Spleen (tissue), 11 donors: Measurements from ENCODE around the gene DLST. TPM values are rescaled to one million over a fixed set of nuclear protein-coding genes. Genes with fewer than 3 reads are reported as not detected.
A peak's percentile ranks its signal among the peaks of the same experiment; 100 is the strongest.

Experiments
- DNase-seq: peaks from one replicate; pipeline ENCODE4 v3.0.0-alpha.2; 2020
- H3K27ac ChIP-seq, 8 donors: fragments of 200-600 bp; sonication (generic) in 7 of 8; 1 replicate in 4 of 8; 2 replicates in 4 of 8; pipeline versions ENCODE4 v1.5.0 to v1.8.0; 2016 to 2021; ENCODE audit warnings: inconsistent platforms in 4 of 8, mild to moderate bottlenecking in 4 of 8, moderate library complexity in 1 of 8
- H3K27me3 ChIP-seq, 7 donors: fragments of 200-600 bp; sonication (generic) in 6 of 7; replicated peaks in 1 of 7; 1 replicate in 4 of 7; 2 replicates in 3 of 7; pipeline versions ENCODE4 v1.5.0 to v1.8.0; 2016 to 2021; ENCODE audit warnings: inconsistent platforms in 3 of 7, mild to moderate bottlenecking in 1 of 7
- H3K36me3 ChIP-seq, 6 donors: fragments of 200-600 bp; sonication (generic) in 5 of 6; 1 replicate in 4 of 6; 2 replicates in 2 of 6; pipeline versions ENCODE4 v1.5.0 to v1.8.0; 2016 to 2021; ENCODE audit warnings: inconsistent platforms in 2 of 6
- H3K4me1 ChIP-seq, 6 donors: fragments of 200-600 bp; sonication (generic) in 5 of 6; 1 replicate in 3 of 6; 2 replicates in 3 of 6; pipeline versions ENCODE4 v1.5.0 to v1.8.0; 2016 to 2021; ENCODE audit warnings: inconsistent platforms in 3 of 6
- H3K4me3 ChIP-seq, 8 donors: fragments of 200-600 bp; sonication (generic) in 7 of 8; 1 replicate in 4 of 8; 2 replicates in 4 of 8; pipeline versions ENCODE4 v1.5.0 to v1.8.0; 2016 to 2021; ENCODE audit warnings: inconsistent platforms in 4 of 8, mild to moderate bottlenecking in 4 of 8, moderate library complexity in 2 of 8
- H3K9me3 ChIP-seq, 8 donors: fragments of 200-600 bp; sonication (generic) in 7 of 8; 1 replicate in 4 of 8; 2 replicates in 4 of 8; pipeline versions ENCODE4 v1.5.0 to v1.8.0; 2016 to 2021; ENCODE audit warnings: inconsistent platforms in 4 of 8
- POLR2A ChIP-seq, 3 donors: fragments of 450-650 bp; IDR thresholded peaks; one replicate each; pipeline ENCODE4 v1.5.1; 2017; ENCODE audit warnings: antibody characterized with exemption in 3 of 3, mild to moderate bottlenecking in 1 of 3
- POLR2AphosphoS5 ChIP-seq, 3 donors: sonication (generic); formaldehyde crosslinking; IDR thresholded peaks; one replicate each; pipeline ENCODE4 v1.5.1; 2017; ENCODE audit warnings: antibody characterized with exemption in 3 of 3
- WGBS, 5 donors: extraction: QIAGEN DNeasy Blood & Tissue Kit in 3 of 5; methylation state at CpG; one replicate each; pipeline versions ENCODE4 v1.1.5 to v1.1.7; 2013 to 2018; 5-methylcytosine and 5-hydroxymethylcytosine counted together
- intact Hi-C: fragments of 100-400 bp; cut with DNase I; formaldehyde crosslinking; loops from one replicate; pipeline ENCODE4 v1.15.0; 2023; ENCODE audit warnings: low total_unique reads
- polyA plus RNA-seq, 3 donors: library from polyadenylated mRNA; stranded (reverse); fragments of 200-250 nt; gene quantifications; one replicate each; pipeline ENCODE4 v1.2.1, GENCODE V29; 2013
- total RNA-seq, 7 donors: library from RNA; depleted of rRNA in 3 of 7; stranded (reverse); fragments of >200 nt in 3 of 7; fragmentation: NEBNext Ultra II Directional in 4 of 7; extraction: Animal tissue kit (Norgen Biotek cat#: 25700) in 4 of 7; gene quantifications; one replicate each; pipeline versions ENCODE4 v1.1.0 to v1.2.1, GENCODE V29; 2016 to 2021
- TF ChIP-seq, protein P1 (sequence below), 11 experiments: fragments of 200-600 bp in 7 of 11; fragments of 450-650 bp in 4 of 11; sonication (generic) in 4 of 11; IDR thresholded peaks in 8 of 11; conservative IDR thresholded peaks in 3 of 11; 1 replicate in 7 of 11; 2 replicates in 4 of 11; pipeline versions ENCODE4 v1.4.0 to v1.8.0; 2016 to 2021; ENCODE audit warnings: antibody characterized with exemption in 11 of 11, inconsistent platforms in 4 of 11, mild to moderate bottlenecking in 1 of 11
- donor health status: healthy with polysubstance abuse.
- donor health status: DM: no; HTN: no; CAD: no; lungs with moderate emphysema.
- donor health status: DM: no; HTN: no; CAD: no.
- donor health status: Bipolar disorder and iron deficiency.
- donor health status: healthy.
- donor health status: DM: no; HTN: no; CAD: no.
- donor health status: DM: yes; HTN: yes; CAD: no.

Gene DLST
- total and polyA plus RNA-seq, 10 donors = 33.1 to 80.0 (median 74.7) TPM

DNA sequence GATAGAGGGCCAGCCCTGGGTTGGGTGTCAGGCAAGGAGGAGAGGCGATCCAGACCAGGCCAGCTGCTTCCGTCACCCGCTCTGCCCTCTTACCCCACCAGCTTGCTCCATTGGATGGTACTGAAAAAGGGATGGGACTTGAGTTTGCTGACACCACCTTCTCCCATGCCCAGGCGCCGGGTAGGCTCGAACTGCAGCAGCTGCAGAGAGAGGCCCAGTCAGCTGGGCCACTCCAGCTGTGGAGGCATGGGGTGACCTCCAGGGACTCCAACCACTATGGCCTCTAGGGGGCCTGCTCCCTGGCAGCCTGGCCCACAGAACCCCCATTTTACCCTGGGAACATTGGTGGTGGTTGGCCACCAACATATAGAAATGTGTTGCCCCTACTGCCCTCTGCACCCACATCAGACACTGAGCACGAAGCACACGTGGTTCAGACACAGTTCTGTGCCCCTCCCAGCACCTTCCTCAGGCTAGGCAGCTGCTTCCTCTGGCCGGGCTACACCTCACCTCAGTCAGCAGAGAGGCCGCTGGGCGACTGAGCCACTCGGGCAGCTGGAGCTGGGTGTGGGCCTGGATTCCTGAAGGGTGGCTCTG, 25.3 kb downstream of the DLST start:
- intact Hi-C loops = loop anchor here (5.0 kb wide), 1 partner anchor 45 kb away; no protein-coding TSS in a partner anchor
- peak; percentile 55 for DNase-seq

DNA sequence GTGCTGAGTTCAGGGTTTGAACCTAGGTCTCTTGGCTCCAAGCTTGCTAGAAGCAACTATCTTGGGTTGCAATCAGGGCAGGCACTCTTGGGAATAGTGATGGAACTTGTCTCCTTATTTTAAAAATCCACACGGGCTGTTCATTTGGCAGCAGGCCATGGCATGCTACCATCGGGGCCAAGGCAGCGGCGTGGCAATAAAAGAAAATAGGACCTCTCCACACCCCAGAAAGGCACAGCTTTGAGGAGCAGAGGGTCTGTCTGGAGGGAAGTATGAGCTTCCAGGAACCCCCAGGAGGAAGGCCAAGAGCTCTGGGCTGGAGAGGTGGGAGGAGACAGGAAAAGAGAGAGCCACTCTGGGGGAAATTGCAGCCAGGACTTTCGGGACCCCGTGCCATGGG, 26.0 kb downstream of the DLST start:
- Histone ChIP-seq H3K4me1 (peaks cover 4 to 56% (median 28%) of the 10 kb centered on the region in 6 donors), H3K4me3 (no peak overlapping the region), H3K9me3 (no peaks in the 10 kb centered on the region), H3K27ac (peak overlapping the region in 6 of 8 donors; percentile 6 to 60 (median 42)), H3K36me3 (peaks cover 0 to 41% (median 18%) of the 10 kb centered on the region in 6 donors), H3K27me3 (no peaks in the 10 kb centered on the region)
- TF ChIP-seq POLR2AphosphoS5 (IDR thresholded peaks at IDR 0.05) (no peak), POLR2A (IDR thresholded peaks at IDR 0.05) (no peak)
- TF ChIP-seq, protein P1, sequence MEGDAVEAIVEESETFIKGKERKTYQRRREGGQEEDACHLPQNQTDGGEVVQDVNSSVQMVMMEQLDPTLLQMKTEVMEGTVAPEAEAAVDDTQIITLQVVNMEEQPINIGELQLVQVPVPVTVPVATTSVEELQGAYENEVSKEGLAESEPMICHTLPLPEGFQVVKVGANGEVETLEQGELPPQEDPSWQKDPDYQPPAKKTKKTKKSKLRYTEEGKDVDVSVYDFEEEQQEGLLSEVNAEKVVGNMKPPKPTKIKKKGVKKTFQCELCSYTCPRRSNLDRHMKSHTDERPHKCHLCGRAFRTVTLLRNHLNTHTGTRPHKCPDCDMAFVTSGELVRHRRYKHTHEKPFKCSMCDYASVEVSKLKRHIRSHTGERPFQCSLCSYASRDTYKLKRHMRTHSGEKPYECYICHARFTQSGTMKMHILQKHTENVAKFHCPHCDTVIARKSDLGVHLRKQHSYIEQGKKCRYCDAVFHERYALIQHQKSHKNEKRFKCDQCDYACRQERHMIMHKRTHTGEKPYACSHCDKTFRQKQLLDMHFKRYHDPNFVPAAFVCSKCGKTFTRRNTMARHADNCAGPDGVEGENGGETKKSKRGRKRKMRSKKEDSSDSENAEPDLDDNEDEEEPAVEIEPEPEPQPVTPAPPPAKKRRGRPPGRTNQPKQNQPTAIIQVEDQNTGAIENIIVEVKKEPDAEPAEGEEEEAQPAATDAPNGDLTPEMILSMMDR (IDR thresholded peaks at IDR 0.05 in 8 of 11, conservative IDR thresholded peaks at IDR 0.05 in 3 of 11) = no peak
- no peak for DNase-seq
- 56 to 67% (median 64%) methylated on average over 6 of the region's 6 CpGs for WGBS, 5 donors
- intact Hi-C loops = loop anchor here (5.0 kb wide), 1 partner anchor 45 kb away; no protein-coding TSS in a partner anchor

More for the DNA sequence above, 25.3 kb downstream of the DLST start:
- H3K4me1 ChIP-seq = peaks cover 4 to 56% (median 28%) of the 10 kb centered on the region in 6 donors
- peak overlapping the region in 6 of 8 donors; percentile 6 to 60 (median 42) for H3K27ac ChIP-seq
- TF ChIP-seq POLR2A (IDR thresholded peaks at IDR 0.05) = no peak
- TF ChIP-seq POLR2AphosphoS5 (IDR thresholded peaks at IDR 0.05) = peak in 2 of 3 donors; percentile 33 to 62
- TF ChIP-seq, protein P1 (IDR thresholded peaks at IDR 0.05 in 8 of 11, conservative IDR thresholded peaks at IDR 0.05 in 3 of 11) = peak in 3 of 11 experiments; percentile 4 to 28 (median 6)
- H3K27me3 ChIP-seq = no peaks in the 10 kb centered on the region
- H3K36me3 ChIP-seq = peaks cover 0 to 49% (median 25%) of the 10 kb centered on the region in 6 donors
- no peaks in the 10 kb centered on the region for H3K9me3 ChIP-seq
- WGBS, 5 donors = 53 to 84% (median 59%) methylated on average over 5 to 12 of the region's 12 CpGs
- no peak overlapping the region for H3K4me3 ChIP-seq

DNA sequence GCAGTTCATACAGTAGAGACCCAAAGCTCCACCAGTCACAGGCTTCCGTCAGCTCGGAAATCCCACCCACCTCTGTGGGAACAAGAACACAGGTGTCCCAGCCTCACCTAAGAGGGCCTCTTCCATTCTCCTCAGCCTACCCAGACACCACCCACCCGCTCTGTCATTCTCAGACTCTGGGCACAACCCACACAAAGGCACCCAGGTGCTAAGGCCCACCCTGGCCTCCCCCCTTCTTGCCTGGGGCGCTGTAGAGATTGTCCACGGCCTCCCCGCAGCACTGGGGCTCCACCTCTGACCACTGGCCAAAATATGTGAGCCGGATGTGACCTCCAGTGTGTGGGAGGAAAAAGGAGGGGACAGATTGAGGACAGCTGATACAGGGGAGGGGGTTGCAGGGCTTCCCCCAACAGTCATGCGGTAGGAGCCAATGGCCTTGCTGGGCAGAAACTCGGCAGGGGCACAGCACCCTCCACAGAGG, 27.2 kb downstream of the DLST start:
- no peaks in the 10 kb centered on the region for H3K27me3 ChIP-seq
- 58 to 74% (median 68%) methylated on average over 9 of the region's 9 CpGs for WGBS, 5 donors
- H3K4me3 ChIP-seq = no peak overlapping the region
- H3K27ac ChIP-seq = peak overlapping the region in 3 of 8 donors; percentile 21 to 51 (median 29)
- peaks cover 4 to 56% (median 28%) of the 10 kb centered on the region in 6 donors for H3K4me1 ChIP-seq
- DNase-seq = no peak
- peaks cover 0 to 30% (median 9%) of the 10 kb centered on the region in 6 donors for H3K36me3 ChIP-seq
- TF ChIP-seq, protein P1 (IDR thresholded peaks at IDR 0.05 in 8 of 11, conservative IDR thresholded peaks at IDR 0.05 in 3 of 11) = no peak
- peak; percentile 28 to 33 (median 29) for TF ChIP-seq POLR2AphosphoS5 (IDR thresholded peaks at IDR 0.05)
- intact Hi-C loops = loop anchor here (5.0 kb wide), 1 partner anchor 47 kb away; no protein-coding TSS in a partner anchor
- H3K9me3 ChIP-seq = no peaks in the 10 kb centered on the region

DNA sequence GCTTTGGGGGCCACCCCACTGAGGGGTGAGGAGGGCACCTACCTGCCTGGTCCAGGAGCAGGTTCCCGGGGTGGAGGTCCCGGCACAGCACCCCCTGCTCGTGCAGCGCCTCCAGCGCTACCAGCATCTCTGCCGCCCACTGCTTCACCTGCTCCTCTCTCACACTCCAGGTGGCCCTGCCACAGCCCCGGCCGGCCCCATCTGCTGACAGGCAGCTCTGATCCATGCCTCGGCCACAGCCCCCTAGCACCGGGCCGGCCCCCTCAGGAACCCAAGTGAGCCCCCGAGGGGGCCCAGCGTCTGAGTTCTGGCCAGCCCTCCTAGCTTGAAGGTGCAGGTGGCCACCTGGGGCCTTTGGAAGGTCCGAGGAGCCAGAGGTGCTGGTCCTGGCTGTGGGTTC, 27.8 kb downstream of the DLST start:
- H3K36me3 ChIP-seq = peaks cover 0 to 24% (median 5%) of the 10 kb centered on the region in 6 donors
- no peak for DNase-seq
- 87 to 95% (median 94%) methylated on average over 9 to 14 of the region's 14 CpGs for WGBS, 5 donors

More for the DNA sequence above, 27.8 kb downstream of the DLST start:
- no peaks in the 10 kb centered on the region for H3K27me3 ChIP-seq
- H3K27ac ChIP-seq = peak overlapping the region in 2 of 8 donors; percentile 21 to 40
- peaks cover 4 to 60% (median 31%) of the 10 kb centered on the region in 6 donors for H3K4me1 ChIP-seq
- TF ChIP-seq POLR2A (IDR thresholded peaks at IDR 0.05) (no peak), POLR2AphosphoS5 (IDR thresholded peaks at IDR 0.05) (no peak)
- TF ChIP-seq, protein P1 (IDR thresholded peaks at IDR 0.05 in 8 of 11, conservative IDR thresholded peaks at IDR 0.05 in 3 of 11) = no peak
- no peaks in the 10 kb centered on the region for H3K9me3 ChIP-seq
- intact Hi-C loops = loop anchor here (5.0 kb wide), 1 partner anchor 47 kb away; no protein-coding TSS in a partner anchor
- no peak overlapping the region for H3K4me3 ChIP-seq
